Measurements from ENCODE around the gene DIRAS3. TPM values are rescaled to one million over a fixed set of nuclear protein-coding genes. Genes with fewer than 3 reads are reported as not detected.
"Not testable (repeated sequence)": the region's sequence is repeated elsewhere in the genome, so short reads cannot be mapped to it uniquely, and the experiment has no call there.

The DIRAS3 gene
- total RNA-seq, 2 experiments from 2014 or later: not detected

GRCh38 chr1:68015369-68015768 lies 35.1 kb downstream of the DIRAS3 start:
- no peak for ATAC-seq
- DNase-seq: no peak
- no peak overlapping the region for H3K4me3 Mint-ChIP-seq
- no peaks in the 10 kb centered on the region for H3K27me3 Mint-ChIP-seq (ENCODE audit: low read depth)
- no peak overlapping the region for H3K27ac Mint-ChIP-seq
- ChIA-PET CTCF (interaction anchor here (0.9 kb wide), 1 partner anchor 102 kb away, joined by 3 read pairs; no protein-coding TSS in a partner anchor), POLR2A (no interaction called here)
- no peaks in the 10 kb centered on the region for H3K4me1 Mint-ChIP-seq (ENCODE audit: low read depth)
- H3K9me3 Mint-ChIP-seq (ENCODE audit: insufficient read depth): no peaks in the 10 kb centered on the region
- no peaks in the 10 kb centered on the region for H3K36me3 Mint-ChIP-seq (ENCODE audit: low read depth)

GRCh38 chr1:68013351-68013750 lies 37.1 kb downstream of the DIRAS3 start:
- Mint-ChIP-seq H3K4me3 (no peak overlapping the region), H3K9me3 (ENCODE audit: insufficient read depth) (no peaks in the 10 kb centered on the region), H3K27me3 (ENCODE audit: low read depth) (no peaks in the 10 kb centered on the region), H3K27ac (no peak overlapping the region), H3K36me3 (ENCODE audit: low read depth) (no peaks in the 10 kb centered on the region), H3K4me1 (ENCODE audit: low read depth) (no peaks in the 10 kb centered on the region)
- POLR2A ChIA-PET: no interaction called here
- no peak for ATAC-seq
- CTCF ChIA-PET: no interaction called here
- no peak for DNase-seq

- no peaks in the 10 kb centered on the region for H3K4me1 Mint-ChIP-seq (ENCODE audit: low read depth)
- no peak overlapping the region for H3K27ac Mint-ChIP-seq
- no peaks in the 10 kb centered on the region for H3K9me3 Mint-ChIP-seq (ENCODE audit: insufficient read depth)
- no peaks in the 10 kb centered on the region for H3K27me3 Mint-ChIP-seq (ENCODE audit: low read depth)
- no peak overlapping the region for H3K4me3 Mint-ChIP-seq
- CTCF ChIA-PET: no interaction called here
- POLR2A ChIA-PET: no interaction called here
- no peaks in the 10 kb centered on the region for H3K36me3 Mint-ChIP-seq (ENCODE audit: low read depth)
- DNase-seq (no peak), ATAC-seq (no peak)
These were observed 38.6 kb downstream of the DIRAS3 start for GRCh38 chr1:68011657-68012375.

GRCh38 chr1:68010543-68010942 lies 39.9 kb downstream of the DIRAS3 start:
- Mint-ChIP-seq H3K4me1 (ENCODE audit: low read depth) (no peaks in the 10 kb centered on the region), H3K4me3 (no peak overlapping the region), H3K9me3 (ENCODE audit: insufficient read depth) (no peaks in the 10 kb centered on the region), H3K27ac (no peak overlapping the region), H3K36me3 (ENCODE audit: low read depth) (no peaks in the 10 kb centered on the region), H3K27me3 (ENCODE audit: low read depth) (no peaks in the 10 kb centered on the region)
- ChIA-PET POLR2A (no interaction called here), CTCF (interaction anchor here (2.0 kb wide), 1 partner anchor 244 kb away, joined by 6 read pairs; no protein-coding TSS in a partner anchor)
- ATAC-seq (no peak), DNase-seq (no peak)

- DNase-seq (no peak), ATAC-seq (no peak)
- POLR2A ChIA-PET: no interaction called here
- Mint-ChIP-seq H3K9me3 (ENCODE audit: insufficient read depth) (no peaks in the 10 kb centered on the region), H3K36me3 (ENCODE audit: low read depth) (no peaks in the 10 kb centered on the region), H3K4me3 (no peak overlapping the region), H3K27ac (no peak overlapping the region), H3K27me3 (ENCODE audit: low read depth) (no peaks in the 10 kb centered on the region), H3K4me1 (ENCODE audit: low read depth) (no peaks in the 10 kb centered on the region)
- CTCF ChIA-PET: interaction anchor here (0.7 to 2.0 kb wide), 2 partner anchors 160 to 244 kb away, joined by 3 to 6 read pairs; no protein-coding TSS in a partner anchor
These were observed 40.3 kb downstream of the DIRAS3 start for GRCh38 chr1:68010090-68010489.

- H3K36me3 Mint-ChIP-seq (ENCODE audit: low read depth); POLR2A ChIA-PET; CTCF ChIA-PET: not testable (repeated sequence)
These were observed 46.8 kb downstream of the DIRAS3 start for GRCh38 chr1:68003626-68004025.

GRCh38 chr1:68000191-68000590 lies 50.2 kb downstream of the DIRAS3 start:
- Mint-ChIP-seq H3K4me3 (no peak overlapping the region), H3K36me3 (ENCODE audit: low read depth) (no peaks in the 10 kb centered on the region)

More at GRCh38 chr1:68003626-68004025, 46.8 kb downstream of the DIRAS3 start:
- ATAC-seq; H3K4me3 Mint-ChIP-seq; H3K27ac Mint-ChIP-seq; H3K27me3 Mint-ChIP-seq (ENCODE audit: low read depth); H3K4me1 Mint-ChIP-seq (ENCODE audit: low read depth); DNase-seq: not testable (repeated sequence)
- H3K9me3 Mint-ChIP-seq (ENCODE audit: insufficient read depth): peaks cover 17% of the 10 kb centered on the region

GRCh38 chr1:67997746-67998145 lies 52.7 kb downstream of the DIRAS3 start:
- Mint-ChIP-seq H3K27me3 (ENCODE audit: low read depth) (no peaks in the 10 kb centered on the region), H3K4me1 (ENCODE audit: low read depth) (no peaks in the 10 kb centered on the region), H3K27ac (no peak overlapping the region), H3K9me3 (ENCODE audit: insufficient read depth) (peaks cover 22% of the 10 kb centered on the region), H3K4me3 (no peak overlapping the region), H3K36me3 (ENCODE audit: low read depth) (no peaks in the 10 kb centered on the region)
- no peak for DNase-seq
- POLR2A ChIA-PET: interaction anchor here (0.7 kb wide), 1 partner anchor 14 kb away, joined by 3 read pairs; no protein-coding TSS in a partner anchor
- no peak for ATAC-seq
- CTCF ChIA-PET: interaction anchor here (1.2 kb wide), 1 partner anchor 148 kb away, joined by 3 read pairs; no protein-coding TSS in a partner anchor

More at GRCh38 chr1:68000191-68000590, 50.2 kb downstream of the DIRAS3 start:
- Mint-ChIP-seq H3K9me3 (ENCODE audit: insufficient read depth) (peaks cover 17% of the 10 kb centered on the region), H3K4me1 (ENCODE audit: low read depth) (no peaks in the 10 kb centered on the region), H3K27me3 (ENCODE audit: low read depth) (no peaks in the 10 kb centered on the region), H3K27ac (no peak overlapping the region)
- ChIA-PET POLR2A (no interaction called here), CTCF (no interaction called here)
- no peak for ATAC-seq
- no peak for DNase-seq

Other genes starting within 250 kb of the DIRAS3 start
- gene GNG12, start 217.2 kb downstream of the DIRAS3 start, total RNA-seq: not detected
- not detected for gene WLS, start 181.9 kb upstream of the DIRAS3 start, total RNA-seq

All from activated CD8-positive, alpha-beta T cell treated with anti-CD3 and anti-CD28 coated beads, Interleukin-2, amount 10 ng/mL, durations not matched to agents 7 days and 5 days (primary cell).